ENCODE data around the gene ZXDC.

DNA sequence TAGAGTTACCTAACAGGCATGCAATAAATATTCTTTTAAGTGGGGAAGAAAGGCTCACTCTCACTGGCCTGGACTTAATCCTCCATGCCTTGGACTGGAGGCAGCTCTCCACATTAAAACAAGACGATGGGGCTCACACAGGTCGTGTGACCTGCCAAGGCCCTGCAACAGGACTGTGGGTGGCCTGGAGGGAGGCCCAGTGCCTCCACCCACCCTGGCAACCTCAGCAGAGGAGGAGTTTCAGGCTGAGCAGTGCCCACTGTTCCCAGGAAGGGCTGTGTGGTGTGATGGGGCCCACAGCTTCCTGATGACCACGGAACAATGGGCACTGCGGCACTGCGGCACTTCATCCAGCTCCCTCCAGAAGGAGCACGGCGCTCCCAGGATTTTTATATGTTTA lies 36.3 kb upstream of the ZXDC start:
- TF ChIP-seq, protein P1, sequence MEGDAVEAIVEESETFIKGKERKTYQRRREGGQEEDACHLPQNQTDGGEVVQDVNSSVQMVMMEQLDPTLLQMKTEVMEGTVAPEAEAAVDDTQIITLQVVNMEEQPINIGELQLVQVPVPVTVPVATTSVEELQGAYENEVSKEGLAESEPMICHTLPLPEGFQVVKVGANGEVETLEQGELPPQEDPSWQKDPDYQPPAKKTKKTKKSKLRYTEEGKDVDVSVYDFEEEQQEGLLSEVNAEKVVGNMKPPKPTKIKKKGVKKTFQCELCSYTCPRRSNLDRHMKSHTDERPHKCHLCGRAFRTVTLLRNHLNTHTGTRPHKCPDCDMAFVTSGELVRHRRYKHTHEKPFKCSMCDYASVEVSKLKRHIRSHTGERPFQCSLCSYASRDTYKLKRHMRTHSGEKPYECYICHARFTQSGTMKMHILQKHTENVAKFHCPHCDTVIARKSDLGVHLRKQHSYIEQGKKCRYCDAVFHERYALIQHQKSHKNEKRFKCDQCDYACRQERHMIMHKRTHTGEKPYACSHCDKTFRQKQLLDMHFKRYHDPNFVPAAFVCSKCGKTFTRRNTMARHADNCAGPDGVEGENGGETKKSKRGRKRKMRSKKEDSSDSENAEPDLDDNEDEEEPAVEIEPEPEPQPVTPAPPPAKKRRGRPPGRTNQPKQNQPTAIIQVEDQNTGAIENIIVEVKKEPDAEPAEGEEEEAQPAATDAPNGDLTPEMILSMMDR (IDR thresholded peaks at IDR 0.05; ENCODE audit: low read depth, low read length, poor library complexity, severe bottlenecking): no peak
- no peak for TF ChIP-seq EZH2phosphoT487 (IDR thresholded peaks at IDR 0.05; ENCODE audit: borderline replicate concordance, low read length)

Data from DOHH2 (cell line).